Panc1 (cell line): ENCODE data around the gene RUNX1.

Source experiments
- POLR2AphosphoS5 ChIP-seq: IDR thresholded peaks from 2 replicates; pipeline ENCODE4 v1.6.1; 2012; ENCODE audit warnings: mild to moderate bottlenecking, low read depth, low read length, moderate library complexity
- REST ChIP-seq, 2 experiments: IDR thresholded peaks; 2 replicates each; pipeline ENCODE4 v1.6.1; 2011 to 2012; ENCODE audit warnings: low read depth in 2 of 2, control low read depth in 1 of 2, low read length in 1 of 2, mild to moderate bottlenecking in 1 of 2, moderate library complexity in 1 of 2; ENCODE audit not compliant: insufficient read depth in 1 of 2
- TCF7L2 ChIP-seq: IDR thresholded peaks from 2 replicates; pipeline ENCODE4 v1.6.1; 2011; ENCODE audit warnings: mild to moderate bottlenecking, low read depth, low read length, inconsistent platforms
- TF ChIP-seq, protein P1 (sequence below): fragments of 450-650 bp; IDR thresholded peaks from 2 replicates; pipeline ENCODE4 v1.5.1; 2017; ENCODE audit warnings: mild to moderate bottlenecking

DNA sequence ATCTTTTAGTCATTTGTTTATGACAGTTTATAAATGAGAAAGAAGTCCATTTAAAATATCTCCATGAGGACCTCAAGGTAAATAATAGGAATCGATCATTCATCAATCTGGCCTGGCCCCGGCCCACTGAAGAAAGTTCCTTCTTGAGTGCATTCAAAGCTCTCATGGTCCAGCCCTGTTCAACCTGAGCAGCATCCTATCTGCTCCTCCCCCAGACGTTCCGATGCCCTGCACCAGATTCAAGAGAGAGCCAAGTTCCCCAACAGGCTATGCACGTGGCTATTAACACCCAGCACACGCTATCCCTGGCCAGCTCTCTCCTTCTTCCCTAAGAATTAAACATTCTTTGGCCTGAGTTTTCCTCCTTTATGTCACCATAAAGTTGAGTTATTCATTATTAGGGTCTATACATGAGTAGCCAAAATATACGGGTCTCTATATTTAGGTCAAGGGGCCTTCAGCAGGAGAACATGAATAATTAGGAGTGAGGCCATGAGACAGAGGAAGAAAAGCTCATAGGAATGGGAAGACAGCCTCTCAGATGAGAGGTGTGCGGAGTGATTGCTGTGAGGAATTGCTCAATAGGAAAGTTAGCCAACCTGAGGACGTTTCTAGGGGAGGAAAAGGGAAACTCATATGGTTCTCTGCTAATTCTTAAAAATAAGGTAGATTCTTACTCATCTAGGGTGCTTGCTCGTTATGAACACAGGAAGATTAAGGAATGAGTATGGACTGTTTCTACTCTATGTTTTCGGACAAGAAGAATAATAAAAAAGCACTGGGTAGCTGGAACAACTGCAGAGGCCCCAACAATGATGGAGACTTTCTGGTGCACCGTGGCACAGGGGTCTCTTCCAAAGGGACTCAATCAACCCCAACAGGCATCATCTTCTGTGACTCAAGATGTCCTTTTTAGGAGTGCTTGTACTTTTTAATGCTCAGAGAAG is 23.6 kb downstream of the RUNX1 start:
- TF ChIP-seq, protein P1, sequence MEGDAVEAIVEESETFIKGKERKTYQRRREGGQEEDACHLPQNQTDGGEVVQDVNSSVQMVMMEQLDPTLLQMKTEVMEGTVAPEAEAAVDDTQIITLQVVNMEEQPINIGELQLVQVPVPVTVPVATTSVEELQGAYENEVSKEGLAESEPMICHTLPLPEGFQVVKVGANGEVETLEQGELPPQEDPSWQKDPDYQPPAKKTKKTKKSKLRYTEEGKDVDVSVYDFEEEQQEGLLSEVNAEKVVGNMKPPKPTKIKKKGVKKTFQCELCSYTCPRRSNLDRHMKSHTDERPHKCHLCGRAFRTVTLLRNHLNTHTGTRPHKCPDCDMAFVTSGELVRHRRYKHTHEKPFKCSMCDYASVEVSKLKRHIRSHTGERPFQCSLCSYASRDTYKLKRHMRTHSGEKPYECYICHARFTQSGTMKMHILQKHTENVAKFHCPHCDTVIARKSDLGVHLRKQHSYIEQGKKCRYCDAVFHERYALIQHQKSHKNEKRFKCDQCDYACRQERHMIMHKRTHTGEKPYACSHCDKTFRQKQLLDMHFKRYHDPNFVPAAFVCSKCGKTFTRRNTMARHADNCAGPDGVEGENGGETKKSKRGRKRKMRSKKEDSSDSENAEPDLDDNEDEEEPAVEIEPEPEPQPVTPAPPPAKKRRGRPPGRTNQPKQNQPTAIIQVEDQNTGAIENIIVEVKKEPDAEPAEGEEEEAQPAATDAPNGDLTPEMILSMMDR = no peak
- no peak for TF ChIP-seq REST (IDR thresholded peaks at IDR 0.05; ENCODE audit: insufficient read depth in 1 of 2, low read depth in 2 of 2, low read length in 1 of 2)
- no peak for TF ChIP-seq POLR2AphosphoS5
- no peak for TF ChIP-seq TCF7L2
